ENCODE results near the gene NR3C2. TPM values are rescaled to one million over a fixed set of nuclear protein-coding genes. Genes with fewer than 3 reads are reported as not detected.

Gene NR3C2
- total RNA-seq, 1 donor from 2014 or later = 2.7 TPM

DNA sequence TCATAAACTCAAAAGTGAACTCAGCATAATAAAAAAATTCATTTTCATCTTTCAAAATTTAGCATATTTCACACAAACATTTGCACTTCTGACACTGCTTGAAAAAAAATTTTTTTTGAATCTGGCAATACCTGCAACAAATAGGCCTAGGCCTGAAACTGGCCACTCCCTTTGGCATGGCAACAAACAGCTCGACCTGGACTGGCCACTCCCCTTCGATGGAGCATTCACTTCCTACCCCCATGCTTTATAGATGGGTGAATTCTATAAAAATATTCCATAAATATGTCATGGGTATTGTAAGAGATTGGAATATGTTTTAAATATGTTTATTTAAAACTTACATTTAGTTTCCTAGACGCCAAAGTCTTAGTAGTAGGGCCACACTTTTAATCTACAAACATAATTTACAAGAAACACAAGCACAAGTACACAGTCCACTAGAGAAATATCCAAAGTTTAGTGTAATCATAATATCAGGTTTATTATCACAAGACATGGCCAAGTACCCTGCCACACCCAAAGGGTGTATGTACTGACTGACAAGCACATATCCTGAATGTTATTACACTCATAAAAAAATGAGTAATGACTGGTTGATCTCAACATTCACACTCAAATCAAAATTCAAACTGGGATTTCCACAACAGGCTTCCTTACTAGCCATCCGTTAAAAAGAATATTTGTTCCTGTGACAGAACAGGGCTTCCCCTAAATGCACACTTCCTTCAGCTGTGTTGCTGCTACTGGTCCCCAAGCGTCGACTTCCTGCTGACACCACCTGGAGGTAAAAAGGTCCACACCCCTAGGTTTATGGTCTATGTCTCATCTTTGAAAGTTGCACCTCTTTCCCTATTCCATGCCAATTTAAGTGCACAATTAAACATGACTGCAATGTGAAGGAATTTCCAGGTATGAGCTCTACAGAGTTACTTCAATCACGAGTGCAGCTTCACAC lies 271.5 kb downstream of the NR3C2 start:
- Mint-ChIP-seq H3K4me3 (ENCODE audit: low read depth) (no peak overlapping the region), H3K4me1 (ENCODE audit: low read depth) (peaks cover 4% of the 10 kb centered on the region), H3K36me3 (ENCODE audit: insufficient read depth) (peaks cover 4% of the 10 kb centered on the region), H3K27me3 (no peaks in the 10 kb centered on the region), H3K9me3 (ENCODE audit: low read depth) (peaks cover 6% of the 10 kb centered on the region), H3K27ac (no peak overlapping the region)
- DNase-seq (ENCODE audit: low spot score, unreplicated experiment) = no peak
- no peak for TF ChIP-seq CTCF (IDR thresholded peaks at IDR 0.05; ENCODE audit: unreplicated experiment)

DNA sequence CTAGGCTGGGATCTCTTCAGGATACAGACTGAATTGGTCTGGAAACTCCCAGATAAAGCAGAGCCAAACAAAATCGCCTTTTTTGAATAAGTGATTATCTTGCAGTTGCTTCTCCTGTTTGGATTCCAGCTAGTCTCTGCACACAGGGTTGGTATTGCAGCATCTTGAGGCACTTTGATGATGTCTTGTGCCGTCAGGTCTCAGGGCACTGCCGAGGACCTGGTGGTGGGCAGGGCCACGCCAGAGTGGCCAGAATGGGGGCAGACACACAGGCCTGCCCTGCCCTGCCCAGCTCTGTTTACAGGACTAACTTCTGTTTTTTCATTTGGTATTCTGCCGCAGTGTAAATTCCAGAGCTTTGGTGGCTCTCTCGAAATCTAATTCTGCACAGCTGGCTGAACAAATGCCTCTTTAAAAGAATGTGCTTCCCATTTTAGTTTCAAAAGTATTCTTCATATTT lies 276.1 kb downstream of the NR3C2 start:
- H3K4me3 Mint-ChIP-seq (ENCODE audit: low read depth) = no peak overlapping the region
- H3K9me3 Mint-ChIP-seq (ENCODE audit: low read depth) = no peaks in the 10 kb centered on the region
- H3K36me3 Mint-ChIP-seq (ENCODE audit: insufficient read depth) = no peaks in the 10 kb centered on the region
- no peak overlapping the region for H3K27ac Mint-ChIP-seq
- H3K4me1 Mint-ChIP-seq (ENCODE audit: low read depth) = peaks cover 17% of the 10 kb centered on the region
- TF ChIP-seq CTCF (IDR thresholded peaks at IDR 0.05; ENCODE audit: unreplicated experiment) = no peak
- H3K27me3 Mint-ChIP-seq = no peaks in the 10 kb centered on the region
- no peak for DNase-seq (ENCODE audit: low spot score, unreplicated experiment)

DNA sequence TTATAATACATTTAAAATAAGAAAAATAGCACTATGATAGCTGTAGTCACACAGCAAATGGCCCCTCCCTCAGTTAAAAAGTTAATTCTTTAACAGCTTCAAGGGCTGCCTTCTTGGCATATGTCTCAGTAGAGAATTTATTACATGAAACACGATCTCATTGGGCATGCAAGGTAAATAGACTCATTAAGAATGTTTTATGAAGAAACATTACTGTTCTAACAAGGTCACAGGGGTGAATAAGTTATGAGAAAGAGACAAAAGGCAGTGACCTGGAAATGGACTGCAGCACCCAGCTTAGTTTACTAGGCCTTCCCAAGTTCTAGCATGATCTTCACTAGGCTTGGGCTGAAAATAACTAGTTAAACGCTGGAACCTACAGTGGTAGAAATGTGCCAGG lies 277.7 kb downstream of the NR3C2 start:
- Mint-ChIP-seq H3K9me3 (ENCODE audit: low read depth) (no peaks in the 10 kb centered on the region), H3K4me3 (ENCODE audit: low read depth) (no peak overlapping the region)

GRCh38 chr4:148162991-148163390 lies 279.2 kb downstream of the NR3C2 start:
- no peaks in the 10 kb centered on the region for H3K9me3 Mint-ChIP-seq (ENCODE audit: low read depth)
- H3K27ac Mint-ChIP-seq = no peak overlapping the region
- no peak overlapping the region for H3K4me3 Mint-ChIP-seq (ENCODE audit: low read depth)
- H3K4me1 Mint-ChIP-seq (ENCODE audit: low read depth) = peaks cover 17% of the 10 kb centered on the region
- no peaks in the 10 kb centered on the region for H3K27me3 Mint-ChIP-seq
- H3K36me3 Mint-ChIP-seq (ENCODE audit: insufficient read depth) = no peaks in the 10 kb centered on the region
- TF ChIP-seq CTCF (IDR thresholded peaks at IDR 0.05; ENCODE audit: unreplicated experiment) = no peak
- DNase-seq (ENCODE audit: low spot score, unreplicated experiment) = no peak

More for the DNA sequence above, 277.7 kb downstream of the NR3C2 start:
- Mint-ChIP-seq H3K36me3 (ENCODE audit: insufficient read depth) (no peaks in the 10 kb centered on the region), H3K27me3 (no peaks in the 10 kb centered on the region), H3K4me1 (ENCODE audit: low read depth) (peaks cover 17% of the 10 kb centered on the region), H3K27ac (no peak overlapping the region)
- DNase-seq (ENCODE audit: low spot score, unreplicated experiment) = no peak
- TF ChIP-seq CTCF (IDR thresholded peaks at IDR 0.05; ENCODE audit: unreplicated experiment) = no peak

- no peak for TF ChIP-seq CTCF (IDR thresholded peaks at IDR 0.05; ENCODE audit: unreplicated experiment)
- Mint-ChIP-seq H3K4me1 (ENCODE audit: low read depth) (peaks cover 17% of the 10 kb centered on the region), H3K9me3 (ENCODE audit: low read depth) (no peaks in the 10 kb centered on the region), H3K4me3 (ENCODE audit: low read depth) (no peak overlapping the region), H3K27ac (no peak overlapping the region), H3K36me3 (ENCODE audit: insufficient read depth) (no peaks in the 10 kb centered on the region), H3K27me3 (no peaks in the 10 kb centered on the region)
- DNase-seq (ENCODE audit: low spot score, unreplicated experiment) = no peak
Measured at GRCh38 chr4:148162519-148162918, 279.7 kb downstream of the NR3C2 start.
